ENCODE data around the gene PCDH18.
"Not testable (repeated sequence)": the region's sequence is repeated elsewhere in the genome, so short reads cannot be mapped to it uniquely, and the experiment has no call there.

The PCDH18 gene

GRCh38 chr4:137509855-137510282, 22.4 kb downstream of the PCDH18 start:
- WGBS, 2 donors (ENCODE audit: extremely low coverage in 2 of 2, insufficient read length in 2 of 2, insufficient replicate concordance in 1 of 2): no CpG with 5 or more reads among the region's 4 CpGs
- H2BK12ac ChIP-seq (ENCODE audit: low read length): no peak overlapping the region
- H3K27me3 ChIP-seq (ENCODE audit: control insufficient read depth in 3 of 3, insufficient read depth in 3 of 3, low read depth in 1 of 3, low read length in 3 of 3): no peaks in the 10 kb centered on the region
- H3K27ac ChIP-seq (replicated peaks; ENCODE audit: low read length): no peak overlapping the region
- no peak overlapping the region for H2AK5ac ChIP-seq (ENCODE audit: low read depth, low read length)
- H3K79me1 ChIP-seq (ENCODE audit: low read depth, low read length): no peaks in the 10 kb centered on the region
- no peak overlapping the region for H2BK15ac ChIP-seq (ENCODE audit: low read length)
- no peak overlapping the region for H3K18ac ChIP-seq (ENCODE audit: low read length)
- no peaks in the 10 kb centered on the region for H3K9me3 ChIP-seq (replicated peaks in 1 of 2; ENCODE audit: control insufficient read depth in 2 of 2, insufficient read depth in 1 of 2, low read depth in 1 of 2, low read length in 2 of 2)
- H4K91ac ChIP-seq (ENCODE audit: low read depth, low read length, poor library complexity): no peak overlapping the region
- no peak overlapping the region for H3K4ac ChIP-seq (ENCODE audit: low read length)
- H2AFZ ChIP-seq (ENCODE audit: low read length): no peak overlapping the region
- H4K8ac ChIP-seq (ENCODE audit: low read depth, low read length): no peak overlapping the region
- no peaks in the 10 kb centered on the region for H3K36me3 ChIP-seq (replicated peaks in 1 of 2; ENCODE audit: control insufficient read depth in 2 of 2, insufficient read depth in 2 of 2, low read length in 2 of 2)
- peaks cover 0 to 5% of the 10 kb centered on the region in 2 donors for H3K4me1 ChIP-seq (ENCODE audit: control insufficient read depth in 2 of 2, insufficient read depth in 1 of 2, low read depth in 1 of 2, low read length in 2 of 2)
- no peak overlapping the region for H3K4me3 ChIP-seq (ENCODE audit: low read length in 2 of 2)
- no peak overlapping the region for H3K23ac ChIP-seq (ENCODE audit: low read depth, low read length, poor library complexity)
- DNase-seq (ENCODE audit: low spot score): no peak
- no peak overlapping the region for H3K14ac ChIP-seq (ENCODE audit: low read length)
- no peak overlapping the region for H3K4me2 ChIP-seq (ENCODE audit: insufficient read depth, low read length, poor library complexity, severe bottlenecking)
- no peak overlapping the region for H2BK120ac ChIP-seq (ENCODE audit: low read depth, low read length)
- H2BK5ac ChIP-seq (ENCODE audit: low read length): no peak overlapping the region
- H3K9ac ChIP-seq (ENCODE audit: low read depth, low read length, poor library complexity): no peak overlapping the region

- Histone ChIP-seq H2BK15ac (ENCODE audit: low read length) (no peak overlapping the region), H2BK12ac (ENCODE audit: low read length) (no peak overlapping the region), H3K18ac (ENCODE audit: low read length) (no peak overlapping the region), H3K4me1 (ENCODE audit: control insufficient read depth in 2 of 2, insufficient read depth in 1 of 2, low read depth in 1 of 2, low read length in 2 of 2) (no peaks in the 10 kb centered on the region), H3K27me3 (ENCODE audit: control insufficient read depth in 3 of 3, insufficient read depth in 3 of 3, low read depth in 1 of 3, low read length in 3 of 3) (no peaks in the 10 kb centered on the region), H3K9ac (ENCODE audit: low read depth, low read length, poor library complexity) (no peak overlapping the region), H2AFZ (ENCODE audit: low read length) (no peak overlapping the region), H3K4me2 (ENCODE audit: insufficient read depth, low read length, poor library complexity, severe bottlenecking) (no peak overlapping the region), H4K8ac (ENCODE audit: low read depth, low read length) (no peak overlapping the region), H4K91ac (ENCODE audit: low read depth, low read length, poor library complexity) (no peak overlapping the region), H3K79me1 (ENCODE audit: low read depth, low read length) (no peaks in the 10 kb centered on the region), H3K14ac (ENCODE audit: low read length) (no peak overlapping the region), H3K4me3 (ENCODE audit: low read length in 2 of 2) (no peak overlapping the region), H3K23ac (ENCODE audit: low read depth, low read length, poor library complexity) (no peak overlapping the region), H3K4ac (ENCODE audit: low read length) (no peak overlapping the region), H2BK120ac (ENCODE audit: low read depth, low read length) (no peak overlapping the region), H3K9me3 (replicated peaks in 1 of 2; ENCODE audit: control insufficient read depth in 2 of 2, insufficient read depth in 1 of 2, low read depth in 1 of 2, low read length in 2 of 2) (no peaks in the 10 kb centered on the region), H3K36me3 (replicated peaks in 1 of 2; ENCODE audit: control insufficient read depth in 2 of 2, insufficient read depth in 2 of 2, low read length in 2 of 2) (no peaks in the 10 kb centered on the region), H2AK5ac (ENCODE audit: low read depth, low read length) (no peak overlapping the region), H3K27ac (replicated peaks; ENCODE audit: low read length) (no peak overlapping the region), H2BK5ac (ENCODE audit: low read length) (no peak overlapping the region)
- WGBS, 2 donors (ENCODE audit: extremely low coverage in 2 of 2, insufficient read length in 2 of 2, insufficient replicate concordance in 1 of 2): no CpG with 5 or more reads among the region's 6 CpGs
- DNase-seq (ENCODE audit: low spot score): no peak
These were observed 29.8 kb downstream of the PCDH18 start for GRCh38 chr4:137502339-137503129.

GRCh38 chr4:137496267-137496666, 36.0 kb downstream of the PCDH18 start:
- H3K36me3 ChIP-seq (replicated peaks in 1 of 2; ENCODE audit: control insufficient read depth in 2 of 2, insufficient read depth in 2 of 2, low read length in 2 of 2); H2AFZ ChIP-seq (ENCODE audit: low read length); H4K8ac ChIP-seq (ENCODE audit: low read depth, low read length); DNase-seq (ENCODE audit: low spot score); H3K27ac ChIP-seq (replicated peaks; ENCODE audit: low read length); H3K23ac ChIP-seq (ENCODE audit: low read depth, low read length, poor library complexity); H3K4me3 ChIP-seq (ENCODE audit: low read length in 2 of 2); H2BK5ac ChIP-seq (ENCODE audit: low read length); H2BK120ac ChIP-seq (ENCODE audit: low read depth, low read length); H2AK5ac ChIP-seq (ENCODE audit: low read depth, low read length); H2BK15ac ChIP-seq (ENCODE audit: low read length); H3K79me1 ChIP-seq (ENCODE audit: low read depth, low read length); H3K14ac ChIP-seq (ENCODE audit: low read length); H3K9me3 ChIP-seq (replicated peaks in 1 of 2; ENCODE audit: control insufficient read depth in 2 of 2, insufficient read depth in 1 of 2, low read depth in 1 of 2, low read length in 2 of 2); H3K9ac ChIP-seq (ENCODE audit: low read depth, low read length, poor library complexity); H3K18ac ChIP-seq (ENCODE audit: low read length); H3K27me3 ChIP-seq (ENCODE audit: control insufficient read depth in 3 of 3, insufficient read depth in 3 of 3, low read depth in 1 of 3, low read length in 3 of 3); H2BK12ac ChIP-seq (ENCODE audit: low read length); H3K4ac ChIP-seq (ENCODE audit: low read length); H3K4me2 ChIP-seq (ENCODE audit: insufficient read depth, low read length, poor library complexity, severe bottlenecking); H3K4me1 ChIP-seq (ENCODE audit: control insufficient read depth in 2 of 2, insufficient read depth in 1 of 2, low read depth in 1 of 2, low read length in 2 of 2); H4K91ac ChIP-seq (ENCODE audit: low read depth, low read length, poor library complexity): not testable (repeated sequence)
- WGBS, 2 donors (ENCODE audit: extremely low coverage in 2 of 2, insufficient read length in 2 of 2, insufficient replicate concordance in 1 of 2): no CpG with 5 or more reads among the region's 29 CpGs

GRCh38 chr4:137495578-137495977, 36.7 kb downstream of the PCDH18 start:
- no peaks in the 10 kb centered on the region for H3K27me3 ChIP-seq (ENCODE audit: control insufficient read depth in 3 of 3, insufficient read depth in 3 of 3, low read depth in 1 of 3, low read length in 3 of 3)
- no peak overlapping the region for H2AFZ ChIP-seq (ENCODE audit: low read length)
- WGBS, 2 donors (ENCODE audit: extremely low coverage in 2 of 2, insufficient read length in 2 of 2, insufficient replicate concordance in 1 of 2): no CpG with 5 or more reads among the region's 2 CpGs
- H3K27ac ChIP-seq (replicated peaks; ENCODE audit: low read length): no peak overlapping the region
- no peak overlapping the region for H3K4ac ChIP-seq (ENCODE audit: low read length)
- H2BK12ac ChIP-seq (ENCODE audit: low read length): no peak overlapping the region
- no peaks in the 10 kb centered on the region for H3K36me3 ChIP-seq (replicated peaks in 1 of 2; ENCODE audit: control insufficient read depth in 2 of 2, insufficient read depth in 2 of 2, low read length in 2 of 2)
- no peak overlapping the region for H2BK5ac ChIP-seq (ENCODE audit: low read length)
- no peak overlapping the region for H3K4me2 ChIP-seq (ENCODE audit: insufficient read depth, low read length, poor library complexity, severe bottlenecking)
- no peak overlapping the region for H3K18ac ChIP-seq (ENCODE audit: low read length)
- H2BK15ac ChIP-seq (ENCODE audit: low read length): no peak overlapping the region
- no peaks in the 10 kb centered on the region for H3K9me3 ChIP-seq (replicated peaks in 1 of 2; ENCODE audit: control insufficient read depth in 2 of 2, insufficient read depth in 1 of 2, low read depth in 1 of 2, low read length in 2 of 2)
- H3K79me1 ChIP-seq (ENCODE audit: low read depth, low read length): no peaks in the 10 kb centered on the region
- H3K14ac ChIP-seq (ENCODE audit: low read length): no peak overlapping the region
- no peaks in the 10 kb centered on the region for H3K4me1 ChIP-seq (ENCODE audit: control insufficient read depth in 2 of 2, insufficient read depth in 1 of 2, low read depth in 1 of 2, low read length in 2 of 2)
- no peak overlapping the region for H2BK120ac ChIP-seq (ENCODE audit: low read depth, low read length)
- H3K23ac ChIP-seq (ENCODE audit: low read depth, low read length, poor library complexity): no peak overlapping the region
- no peak overlapping the region for H4K91ac ChIP-seq (ENCODE audit: low read depth, low read length, poor library complexity)
- H2AK5ac ChIP-seq (ENCODE audit: low read depth, low read length): no peak overlapping the region
- H3K4me3 ChIP-seq (ENCODE audit: low read length in 2 of 2): no peak overlapping the region
- DNase-seq (ENCODE audit: low spot score): no peak
- H4K8ac ChIP-seq (ENCODE audit: low read depth, low read length): no peak overlapping the region
- no peak overlapping the region for H3K9ac ChIP-seq (ENCODE audit: low read depth, low read length, poor library complexity)
